Calu3 (cell line): ENCODE data around the gene CDC27. TPM values are rescaled to one million over a fixed set of nuclear protein-coding genes. Genes with fewer than 3 reads are reported as not detected.

Experiments
- BruUV-seq: library from RNA; stranded (reverse); fragments of 400-500 nt; replicated peaks from 2 replicates; lab custom pipeline; 2021; lab: Mats Ljungman, UMichigan
- CTCF ChIA-PET: fragments of 300-600 bp; sonication (Branson Sonifier 250); formaldehyde crosslinking; loops from one replicate; lab custom pipeline; 2022; ENCODE audit warnings: antibody characterized with exemption; lab: Charles Lee
- DNase-seq: peaks from one replicate; pipeline ENCODE4 v3.0.0; 2022
- H3K27ac Mint-ChIP-seq: one replicate; pipeline ENCODE4 v1.8.0; 2022; ENCODE audit warnings: mixed read lengths; ENCODE audit not compliant: unreplicated experiment
- H3K27me3 Mint-ChIP-seq: one replicate; pipeline ENCODE4 v1.8.0; 2022; ENCODE audit warnings: mixed read lengths; ENCODE audit not compliant: unreplicated experiment
- H3K36me3 Mint-ChIP-seq: one replicate; pipeline ENCODE4 v1.8.0; 2022; ENCODE audit warnings: mild to moderate bottlenecking, moderate library complexity, mixed read lengths; ENCODE audit not compliant: insufficient read depth, unreplicated experiment
- H3K4me1 Mint-ChIP-seq: one replicate; pipeline ENCODE4 v1.8.0; 2022; ENCODE audit warnings: mild to moderate bottlenecking, low read depth, mixed read lengths; ENCODE audit not compliant: unreplicated experiment
- H3K4me3 Mint-ChIP-seq: one replicate; pipeline ENCODE4 v1.8.0; 2022; ENCODE audit warnings: mild to moderate bottlenecking, low read depth, moderate library complexity, mixed read lengths; ENCODE audit not compliant: unreplicated experiment
- H3K9me3 Mint-ChIP-seq: one replicate; pipeline ENCODE4 v1.8.0; 2022; ENCODE audit warnings: low read depth, mixed read lengths; ENCODE audit not compliant: unreplicated experiment
- CTCF ChIP-seq: fragments of 200-600 bp; IDR thresholded peaks from one replicate; pipeline ENCODE4 v1.8.0; 2022; ENCODE audit warnings: antibody characterized with exemption; ENCODE audit not compliant: unreplicated experiment
- intact Hi-C: fragments of 100-400 bp; cut with micrococcal nuclease; formaldehyde crosslinking; loops from one replicate; pipeline ENCODE4 v1.10.0; 2022; ENCODE audit not compliant: unreplicated experiment
- total RNA-seq: library from RNA; stranded (reverse); gene quantifications from 2 replicates; pipeline ENCODE4 v1.2.3, GENCODE V29; 2022

CDC27 gene
- total RNA-seq, 1 experiment from 2014 or later = 132 TPM

DNA sequence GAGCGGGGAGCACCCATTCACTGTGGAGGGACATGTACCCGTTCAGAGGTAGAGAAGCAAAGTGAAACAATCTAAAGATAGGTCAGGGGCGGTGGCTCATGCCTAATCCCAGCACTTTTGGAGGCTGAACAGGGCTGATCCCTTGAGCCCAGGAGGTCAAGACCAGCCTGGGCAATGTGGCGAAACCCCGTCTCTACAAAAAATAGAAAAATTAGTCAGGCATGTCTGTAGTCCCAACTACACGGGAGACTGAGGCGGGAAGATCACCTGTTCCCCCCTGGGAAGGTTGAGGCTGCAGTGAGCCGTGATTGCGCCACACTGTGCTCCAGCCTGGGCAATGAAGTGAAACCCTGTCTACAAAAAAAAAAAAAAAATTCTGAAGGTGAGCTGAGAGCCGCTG is 41.8 kb upstream of the CDC27 start:
- Mint-ChIP-seq H3K36me3 (no peaks in the 10 kb centered on the region), H3K4me3 (no peak overlapping the region), H3K4me1 (peaks cover 24% of the 10 kb centered on the region), H3K27ac (no peak overlapping the region), H3K9me3 (no peaks in the 10 kb centered on the region), H3K27me3 (no peaks in the 10 kb centered on the region)
- no TSS peak for BruUV-seq
- intact Hi-C loops = no loop called here
- DNase-seq = no peak
- no peak for TF ChIP-seq CTCF
- CTCF ChIA-PET = interaction anchor here (0.6 to 2.7 kb wide), 7 partner anchors 9 to 385 kb away, joined by 3 to 34 read pairs (median 6); no protein-coding TSS in a partner anchor

GRCh38 chr17:47229535-47230443 is 40.7 kb upstream of the CDC27 start:
- H3K27ac Mint-ChIP-seq = peak overlapping the region; percentile 14
- intact Hi-C loops = loop anchor here (1.0 kb wide), 1 partner anchor 86 kb away; no protein-coding TSS in a partner anchor
- peaks cover 35% of the 10 kb centered on the region for H3K4me1 Mint-ChIP-seq
- BruUV-seq = no TSS peak
- no peaks in the 10 kb centered on the region for H3K36me3 Mint-ChIP-seq
- peak; percentile 91 for DNase-seq
- H3K27me3 Mint-ChIP-seq = no peaks in the 10 kb centered on the region
- no peaks in the 10 kb centered on the region for H3K9me3 Mint-ChIP-seq
- peak; percentile 96 for TF ChIP-seq CTCF
- CTCF ChIA-PET = interaction anchor here (0.5 to 2.7 kb wide), 6 partner anchors 10 to 387 kb away, joined by 3 to 34 read pairs (median 6); no protein-coding TSS in a partner anchor
- H3K4me3 Mint-ChIP-seq = peak overlapping the region; percentile 6

DNA sequence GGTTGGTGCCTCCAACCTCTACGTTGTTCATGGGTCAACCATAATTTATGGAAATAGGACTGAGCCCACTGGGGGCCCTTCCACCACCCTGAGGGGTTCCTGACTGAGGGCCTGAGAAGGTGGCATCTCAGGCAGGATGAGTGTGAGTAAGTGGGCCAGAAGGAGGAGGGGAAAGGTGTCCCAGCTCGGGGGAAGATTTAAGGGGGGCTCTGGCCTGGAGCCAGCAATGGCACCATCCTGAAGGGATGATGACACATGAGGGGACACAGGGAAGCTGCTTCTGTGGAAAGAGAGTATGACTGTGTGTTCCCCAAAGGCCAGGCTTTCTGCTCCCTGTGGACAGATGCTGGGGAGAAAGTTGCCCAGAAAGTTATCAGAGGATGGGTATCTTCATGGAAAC is 38.8 kb upstream of the CDC27 start:
- Mint-ChIP-seq H3K4me1 (peaks cover 54% of the 10 kb centered on the region), H3K27me3 (no peaks in the 10 kb centered on the region), H3K36me3 (no peaks in the 10 kb centered on the region), H3K27ac (no peak overlapping the region), H3K4me3 (no peak overlapping the region), H3K9me3 (peaks cover 2% of the 10 kb centered on the region)
- no TSS peak for BruUV-seq
- DNase-seq = no peak
- CTCF ChIA-PET = no interaction called here
- TF ChIP-seq CTCF = no peak
- intact Hi-C loops = no loop called here

DNA sequence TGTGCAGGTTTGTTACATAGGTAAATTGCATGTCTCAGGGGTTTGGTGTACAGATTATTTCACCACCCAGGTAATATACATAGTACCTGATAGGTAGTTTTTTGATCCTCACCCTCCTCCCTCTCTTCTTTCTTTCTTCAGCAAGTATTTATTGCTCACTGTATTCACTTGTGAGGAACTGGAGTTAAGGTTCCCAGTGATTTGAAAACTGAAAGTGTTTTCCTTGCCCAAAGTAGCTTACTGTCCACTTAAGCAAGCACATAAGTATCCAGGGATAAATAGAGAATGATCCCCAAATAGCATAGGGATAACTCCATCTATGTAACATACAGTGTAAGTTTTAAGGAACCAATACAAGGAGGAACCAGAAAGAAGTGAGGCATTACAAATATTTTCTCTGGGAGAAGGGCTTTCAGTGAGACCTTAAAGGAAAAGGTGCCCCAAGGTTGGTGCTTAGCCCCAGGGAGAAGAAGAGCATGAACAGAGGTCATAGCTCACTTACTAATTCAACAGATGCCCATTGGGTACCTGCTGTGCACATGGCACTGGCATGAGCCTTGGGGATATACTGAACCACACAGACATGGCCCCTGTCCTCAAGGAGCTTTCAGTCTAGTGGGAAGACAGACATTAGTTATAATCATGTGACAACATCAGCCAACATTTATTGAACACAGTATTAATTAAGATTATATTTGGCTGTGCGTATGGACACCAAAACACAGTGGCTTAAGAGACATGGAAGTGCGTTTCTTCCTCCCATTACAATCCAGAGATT is 37.0 kb upstream of the CDC27 start:
- intact Hi-C loops = no loop called here
- Mint-ChIP-seq H3K27me3 (no peaks in the 10 kb centered on the region), H3K27ac (peak overlapping the region; percentile 55), H3K4me3 (peak overlapping the region; percentile 7), H3K4me1 (peaks cover 60% of the 10 kb centered on the region), H3K36me3 (no peaks in the 10 kb centered on the region), H3K9me3 (peaks cover 2% of the 10 kb centered on the region)
- no peak for DNase-seq
- BruUV-seq = no TSS peak
- CTCF ChIA-PET = interaction anchor here (0.7 to 1.0 kb wide), 4 partner anchors 14 to 53 kb away, joined by 3 to 5 read pairs (median 3); no protein-coding TSS in a partner anchor
- TF ChIP-seq CTCF = no peak
